ENCODE data around the gene PBXIP1. TPM values are rescaled to one million over a fixed set of nuclear protein-coding genes. Genes with fewer than 3 reads are reported as not detected.

The PBXIP1 gene
- total RNA-seq, 1 experiment from 2014 or later, result 21.6 TPM

GRCh38 chr1:154956544-154956941 lies 644 bp upstream of the PBXIP1 start:
- no peaks in the 10 kb centered on the region for H3K27me3 Mint-ChIP-seq (ENCODE audit: low read depth)
- H3K4ac ChIP-seq (ENCODE audit: low read depth, low read length), result no peak overlapping the region
- H3K79me2 ChIP-seq (ENCODE audit: insufficient read depth, low read length), result no peaks in the 10 kb centered on the region; the same call in 1 of the 2 replicates
- H3K9me3 Mint-ChIP-seq, result no peaks in the 10 kb centered on the region
- H3K27ac ChIP-seq (ENCODE audit: insufficient read length, low read depth, low read length), result no peak overlapping the region
- H3K23ac ChIP-seq (ENCODE audit: insufficient read length, low read depth, low read length), result no peak overlapping the region
- no peaks in the 10 kb centered on the region for H4K20me1 ChIP-seq (ENCODE audit: control insufficient read depth, insufficient read depth, insufficient read length)
- H2BK20ac ChIP-seq (ENCODE audit: low read depth, low read length, poor library complexity, severe bottlenecking), result no peak overlapping the region
- H3K36me3 Mint-ChIP-seq (ENCODE audit: insufficient read depth in 1 of 3, low read depth in 3 of 3), result peaks cover 8 to 27% (median 23%) of the 10 kb centered on the region in 3 experiments; a peak in 6 of 7 replicates
- H2AFZ ChIP-seq (ENCODE audit: low read length), result no peak overlapping the region
- H3K23me2 ChIP-seq (ENCODE audit: insufficient read length, low read depth, low read length, poor library complexity, severe bottlenecking), result peaks cover 16% of the 10 kb centered on the region
- H3K9me3 ChIP-seq (ENCODE audit: control insufficient read depth, low read depth, low read length), result no peaks in the 10 kb centered on the region
- H2BK5ac ChIP-seq (ENCODE audit: insufficient read length, low read length), result no peak overlapping the region
- DNase-seq, result no peak
- no CpG with 5 or more reads among the region's 6 CpGs for WGBS (ENCODE audit: extremely low coverage, insufficient read length, low lambda C conversion rate)
- peak overlapping the region; percentile 58 for H3K9ac ChIP-seq (ENCODE audit: extremely low read depth, insufficient read length, low read length)
- no peak overlapping the region for H4K91ac ChIP-seq (ENCODE audit: insufficient read length, low read depth, low read length)
- H3K27me3 ChIP-seq (ENCODE audit: insufficient read depth, low read length), result no peaks in the 10 kb centered on the region
- H3K4me2 ChIP-seq (ENCODE audit: insufficient read depth, insufficient read length, low read length), result peak overlapping the region; percentile 94
- H2BK120ac ChIP-seq (ENCODE audit: low read depth, low read length, poor library complexity, severe bottlenecking), result no peak overlapping the region
- peaks cover 55 to 67% of the 10 kb centered on the region in 2 experiments for H3K4me1 Mint-ChIP-seq
- no peak overlapping the region for H3K56ac ChIP-seq (ENCODE audit: insufficient read length, low read depth, low read length)
- TF ChIP-seq, protein P1, sequence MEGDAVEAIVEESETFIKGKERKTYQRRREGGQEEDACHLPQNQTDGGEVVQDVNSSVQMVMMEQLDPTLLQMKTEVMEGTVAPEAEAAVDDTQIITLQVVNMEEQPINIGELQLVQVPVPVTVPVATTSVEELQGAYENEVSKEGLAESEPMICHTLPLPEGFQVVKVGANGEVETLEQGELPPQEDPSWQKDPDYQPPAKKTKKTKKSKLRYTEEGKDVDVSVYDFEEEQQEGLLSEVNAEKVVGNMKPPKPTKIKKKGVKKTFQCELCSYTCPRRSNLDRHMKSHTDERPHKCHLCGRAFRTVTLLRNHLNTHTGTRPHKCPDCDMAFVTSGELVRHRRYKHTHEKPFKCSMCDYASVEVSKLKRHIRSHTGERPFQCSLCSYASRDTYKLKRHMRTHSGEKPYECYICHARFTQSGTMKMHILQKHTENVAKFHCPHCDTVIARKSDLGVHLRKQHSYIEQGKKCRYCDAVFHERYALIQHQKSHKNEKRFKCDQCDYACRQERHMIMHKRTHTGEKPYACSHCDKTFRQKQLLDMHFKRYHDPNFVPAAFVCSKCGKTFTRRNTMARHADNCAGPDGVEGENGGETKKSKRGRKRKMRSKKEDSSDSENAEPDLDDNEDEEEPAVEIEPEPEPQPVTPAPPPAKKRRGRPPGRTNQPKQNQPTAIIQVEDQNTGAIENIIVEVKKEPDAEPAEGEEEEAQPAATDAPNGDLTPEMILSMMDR (conservative IDR thresholded peaks at IDR 0.05), result no peak
- no peak overlapping the region for H2BK15ac ChIP-seq (ENCODE audit: low read depth, low read length)
- peak overlapping the region; percentile 56 for H3K18ac ChIP-seq (ENCODE audit: insufficient read length, low read depth, low read length)
- peak overlapping the region; percentile 83 to 97 for H3K4me3 Mint-ChIP-seq
- peaks cover 6% of the 10 kb centered on the region; the same call in 1 of the 2 replicates for H3K4me1 ChIP-seq (ENCODE audit: insufficient read depth, low read length)
- H3K79me1 ChIP-seq (ENCODE audit: insufficient read depth, low read depth, low read length, poor library complexity, severe bottlenecking), result no peaks in the 10 kb centered on the region
- no peak overlapping the region for H4K5ac ChIP-seq (ENCODE audit: insufficient read length, low read depth, low read length)
- H2AK5ac ChIP-seq (ENCODE audit: insufficient read length, low read length), result no peak overlapping the region
- peak overlapping the region; percentile 98 to 99 (median 99) for H3K27ac Mint-ChIP-seq
- no peak overlapping the region for H3T11ph ChIP-seq (ENCODE audit: low read length)
- peak overlapping the region; percentile 62 for H3K14ac ChIP-seq (ENCODE audit: insufficient read depth, low read length)
- H4K8ac ChIP-seq (replicated peaks; ENCODE audit: insufficient read length, low read depth, low read length), result no peak overlapping the region
- no peak overlapping the region for H2BK12ac ChIP-seq (ENCODE audit: insufficient read length, low read depth, low read length)

All from H9 (cell line).